ENCODE measurements around the gene ZSCAN1.

Gene ZSCAN1

GRCh38 chr19:58079792-58080191 lies 46.0 kb downstream of the ZSCAN1 start:
- no peak for DNase-seq (ENCODE audit: low read depth in 1 of 2, low spot score in 1 of 2)

- DNase-seq (ENCODE audit: low read depth in 1 of 2, low spot score in 1 of 2): no peak
These were observed 49.2 kb downstream of the ZSCAN1 start for GRCh38 chr19:58083021-58083420.

GRCh38 chr19:58084596-58085347 lies 50.9 kb downstream of the ZSCAN1 start:
- no peak for DNase-seq (ENCODE audit: low read depth in 1 of 2, low spot score in 1 of 2)

- no peak for DNase-seq (ENCODE audit: low read depth in 1 of 2, low spot score in 1 of 2)
These were observed 51.6 kb downstream of the ZSCAN1 start for GRCh38 chr19:58085348-58085875.

GRCh38 chr19:58086825-58087710 lies 53.2 kb downstream of the ZSCAN1 start:
- DNase-seq (ENCODE audit: low read depth in 1 of 2, low spot score in 1 of 2): no peak

- no peak for DNase-seq (ENCODE audit: low read depth in 1 of 2, low spot score in 1 of 2)
These were observed 54.8 kb downstream of the ZSCAN1 start for GRCh38 chr19:58088521-58089052.

GRCh38 chr19:58089846-58090245 lies 56.0 kb downstream of the ZSCAN1 start:
- no peak for DNase-seq (ENCODE audit: low read depth in 1 of 2, low spot score in 1 of 2)

- no peak for DNase-seq (ENCODE audit: low read depth in 1 of 2, low spot score in 1 of 2)
These were observed 57.6 kb downstream of the ZSCAN1 start for GRCh38 chr19:58091251-58091995.

- DNase-seq (ENCODE audit: low read depth in 1 of 2, low spot score in 1 of 2): no peak
These were observed 59.2 kb downstream of the ZSCAN1 start for GRCh38 chr19:58093071-58093470.

- no peak for DNase-seq (ENCODE audit: low read depth in 1 of 2, low spot score in 1 of 2)
These were observed 61.5 kb downstream of the ZSCAN1 start for GRCh38 chr19:58095328-58095727.

GRCh38 chr19:58096884-58097283 lies 63.1 kb downstream of the ZSCAN1 start:
- DNase-seq (ENCODE audit: low read depth in 1 of 2, low spot score in 1 of 2): no peak

GRCh38 chr19:58097349-58097748 lies 63.5 kb downstream of the ZSCAN1 start:
- no peak for DNase-seq (ENCODE audit: low read depth in 1 of 2, low spot score in 1 of 2)

GRCh38 chr19:58097781-58098681 lies 64.2 kb downstream of the ZSCAN1 start, which contains the start of gene ZSCAN18:
Gene ZSCAN18, minus strand, starts transcription at chr19:58098231. Its CDS starts 7,964 bp downstream, at chr19:58090267.
- peak; percentile 89 to 95 for DNase-seq (ENCODE audit: low read depth in 1 of 2, low spot score in 1 of 2)

GRCh38 chr19:58098682-58098998 lies 64.8 kb downstream of the ZSCAN1 start:
- no peak for DNase-seq (ENCODE audit: low read depth in 1 of 2, low spot score in 1 of 2)
